Fibroblast of villous mesenchyme (primary cell): Measurements from ENCODE around the gene DMRTC2. TPM values are rescaled to one million over a fixed set of nuclear protein-coding genes. Genes with fewer than 3 reads are reported as not detected.

ENCODE experiments used
- DNase-seq: peaks from one replicate; pipeline ENCODE4 v3.0.0-alpha.2; 2010; ENCODE audit warnings: low read depth
- H3K4me3 ChIP-seq: 2 replicates; pipeline ENCODE4 v1.5.1; 2011; ENCODE audit warnings: low read depth, mild to moderate bottlenecking, low read length
- total RNA-seq: library from RNA; depleted of rRNA; stranded (reverse); fragments of >200 nt; gene quantifications from 2 replicates; pipeline ENCODE4 v1.2.3, GENCODE V29; 2012
- TF ChIP-seq, protein P1 (sequence below): IDR thresholded peaks from 2 replicates; pipeline ENCODE4 v1.5.1; 2012; ENCODE audit warnings: low read depth, mild to moderate bottlenecking, low read length; ENCODE audit not compliant: insufficient read depth

DMRTC2 gene
- total RNA-seq, 1 donor = not detected

- TF ChIP-seq, protein P1, sequence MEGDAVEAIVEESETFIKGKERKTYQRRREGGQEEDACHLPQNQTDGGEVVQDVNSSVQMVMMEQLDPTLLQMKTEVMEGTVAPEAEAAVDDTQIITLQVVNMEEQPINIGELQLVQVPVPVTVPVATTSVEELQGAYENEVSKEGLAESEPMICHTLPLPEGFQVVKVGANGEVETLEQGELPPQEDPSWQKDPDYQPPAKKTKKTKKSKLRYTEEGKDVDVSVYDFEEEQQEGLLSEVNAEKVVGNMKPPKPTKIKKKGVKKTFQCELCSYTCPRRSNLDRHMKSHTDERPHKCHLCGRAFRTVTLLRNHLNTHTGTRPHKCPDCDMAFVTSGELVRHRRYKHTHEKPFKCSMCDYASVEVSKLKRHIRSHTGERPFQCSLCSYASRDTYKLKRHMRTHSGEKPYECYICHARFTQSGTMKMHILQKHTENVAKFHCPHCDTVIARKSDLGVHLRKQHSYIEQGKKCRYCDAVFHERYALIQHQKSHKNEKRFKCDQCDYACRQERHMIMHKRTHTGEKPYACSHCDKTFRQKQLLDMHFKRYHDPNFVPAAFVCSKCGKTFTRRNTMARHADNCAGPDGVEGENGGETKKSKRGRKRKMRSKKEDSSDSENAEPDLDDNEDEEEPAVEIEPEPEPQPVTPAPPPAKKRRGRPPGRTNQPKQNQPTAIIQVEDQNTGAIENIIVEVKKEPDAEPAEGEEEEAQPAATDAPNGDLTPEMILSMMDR = no peak
- H3K4me3 ChIP-seq = no peak overlapping the region
- DNase-seq = no peak
Observed at GRCh38 chr19:41888926-41889325, 44.1 kb downstream of the DMRTC2 start.

DNA sequence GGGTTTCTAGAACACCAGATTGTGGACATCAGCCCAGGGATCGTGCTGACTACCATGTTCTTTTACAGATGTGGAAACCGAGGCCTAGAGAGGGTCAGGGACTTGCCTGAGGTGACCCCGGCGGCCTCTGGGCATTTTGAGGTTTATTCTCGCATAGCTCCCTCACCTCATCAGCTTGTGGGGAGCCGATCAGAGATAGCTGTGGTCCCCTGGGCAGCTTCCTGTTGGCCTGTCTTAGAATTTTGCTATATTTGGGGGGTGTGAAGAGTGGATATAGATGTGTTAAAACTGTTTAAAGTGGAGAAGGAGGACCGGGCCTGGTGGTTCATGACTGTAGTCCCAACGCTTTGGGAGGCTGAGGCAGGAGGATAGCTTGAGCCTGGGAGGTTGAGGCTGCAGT is 45.1 kb downstream of the DMRTC2 start:
- no peak overlapping the region for H3K4me3 ChIP-seq
- no peak for DNase-seq
- TF ChIP-seq, protein P1 = no peak

GRCh38 chr19:41890936-41891335 is 46.1 kb downstream of the DMRTC2 start:
- DNase-seq = no peak
- no peak overlapping the region for H3K4me3 ChIP-seq
- TF ChIP-seq, protein P1 = no peak

GRCh38 chr19:41892173-41892902 is 47.5 kb downstream of the DMRTC2 start:
- TF ChIP-seq, protein P1 = no peak

DNA sequence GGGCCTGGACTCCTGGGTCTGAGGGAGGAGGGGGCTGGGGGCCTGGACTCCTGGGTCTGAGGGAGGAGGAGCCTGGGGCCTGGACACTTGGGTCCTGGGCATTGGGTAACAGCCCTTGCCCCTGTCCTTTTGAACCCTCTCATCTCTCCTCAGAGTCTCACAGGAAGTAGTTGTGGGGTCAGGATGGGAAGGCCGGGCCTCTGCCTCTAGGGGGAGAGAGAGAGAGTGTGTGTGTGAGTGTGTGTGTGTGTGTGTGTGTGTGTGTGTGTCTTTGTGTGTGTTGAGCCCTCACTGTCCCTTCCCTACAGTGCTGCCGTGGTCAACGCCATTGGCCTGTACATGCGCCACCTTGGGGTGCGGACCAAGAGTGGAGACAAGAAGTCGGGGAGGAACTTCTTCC is 49.1 kb downstream of the DMRTC2 start:
- no peak for DNase-seq

More at GRCh38 chr19:41892173-41892902, 47.5 kb downstream of the DMRTC2 start:
- DNase-seq = no peak
- H3K4me3 ChIP-seq = no peak overlapping the region

DNA sequence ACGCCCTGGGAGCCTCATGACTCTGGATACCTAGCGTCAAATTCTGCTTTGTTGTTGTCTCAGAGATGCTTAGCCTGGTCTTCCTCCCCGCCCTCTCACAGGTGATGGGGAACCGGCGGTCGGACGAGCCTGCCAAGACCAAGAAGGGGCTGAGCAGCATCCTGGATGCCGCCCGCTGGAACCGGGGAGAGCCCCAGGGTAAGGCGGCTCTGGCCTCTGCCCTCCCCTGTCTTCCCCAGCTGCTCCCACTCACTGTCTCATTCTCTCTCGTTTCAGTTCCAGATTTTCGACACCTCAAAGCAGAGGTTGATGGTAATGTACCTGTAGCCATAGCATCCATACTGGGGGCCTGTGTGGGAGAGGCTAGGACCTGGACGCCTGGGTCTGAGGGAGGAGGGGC is 49.5 kb downstream of the DMRTC2 start:
- no peak overlapping the region for H3K4me3 ChIP-seq
- TF ChIP-seq, protein P1 = no peak
- DNase-seq = no peak

More for the DNA sequence above, 49.1 kb downstream of the DMRTC2 start:
- TF ChIP-seq, protein P1 = peak; percentile 11
- no peak overlapping the region for H3K4me3 ChIP-seq
